HG03575 (cell line): ENCODE measurements around the gene SCGB1C1.
"Not testable (repeated sequence)": the region's sequence is repeated elsewhere in the genome, so short reads cannot be mapped to it uniquely, and the experiment has no call there.

ENCODE experiments used
- ATAC-seq: cut with Tn5 transposase; IDR thresholded peaks from one replicate; pipeline ENCODE4 v1.9.1; 2021; ENCODE audit not compliant: unreplicated experiment, insufficient number of reproducible peaks, low FRiP score; ENCODE audit errors: extremely low read depth

SCGB1C1 gene

DNA sequence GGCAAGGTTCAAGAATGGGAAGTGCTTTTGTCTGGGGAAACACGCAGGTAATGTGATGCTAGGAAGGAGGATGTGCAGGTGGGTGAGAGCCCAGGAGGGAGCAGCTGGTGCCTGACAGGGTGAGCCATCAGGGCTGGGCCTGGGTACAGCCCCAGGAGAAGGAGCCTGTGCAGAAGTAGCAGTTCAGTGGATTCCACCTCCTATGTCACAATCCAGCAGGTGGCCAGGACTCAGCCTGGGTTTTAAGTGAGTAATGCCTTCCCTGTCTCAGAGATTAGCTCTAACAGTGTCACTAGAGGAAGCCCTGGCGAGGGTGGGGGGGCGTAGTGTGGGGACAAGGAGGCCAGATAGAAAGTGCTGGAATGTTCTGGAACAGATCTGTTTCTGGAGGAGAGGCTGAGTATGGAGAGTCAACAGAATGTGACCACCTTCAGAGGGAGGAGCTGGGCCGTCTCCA lies 22.7 kb downstream of the SCGB1C1 start:
- no peak for ATAC-seq

GRCh38 chr11:216081-216974 lies 23.4 kb downstream of the SCGB1C1 start:
- ATAC-seq = no peak

GRCh38 chr11:217704-218103 lies 24.8 kb downstream of the SCGB1C1 start:
- no peak for ATAC-seq

DNA sequence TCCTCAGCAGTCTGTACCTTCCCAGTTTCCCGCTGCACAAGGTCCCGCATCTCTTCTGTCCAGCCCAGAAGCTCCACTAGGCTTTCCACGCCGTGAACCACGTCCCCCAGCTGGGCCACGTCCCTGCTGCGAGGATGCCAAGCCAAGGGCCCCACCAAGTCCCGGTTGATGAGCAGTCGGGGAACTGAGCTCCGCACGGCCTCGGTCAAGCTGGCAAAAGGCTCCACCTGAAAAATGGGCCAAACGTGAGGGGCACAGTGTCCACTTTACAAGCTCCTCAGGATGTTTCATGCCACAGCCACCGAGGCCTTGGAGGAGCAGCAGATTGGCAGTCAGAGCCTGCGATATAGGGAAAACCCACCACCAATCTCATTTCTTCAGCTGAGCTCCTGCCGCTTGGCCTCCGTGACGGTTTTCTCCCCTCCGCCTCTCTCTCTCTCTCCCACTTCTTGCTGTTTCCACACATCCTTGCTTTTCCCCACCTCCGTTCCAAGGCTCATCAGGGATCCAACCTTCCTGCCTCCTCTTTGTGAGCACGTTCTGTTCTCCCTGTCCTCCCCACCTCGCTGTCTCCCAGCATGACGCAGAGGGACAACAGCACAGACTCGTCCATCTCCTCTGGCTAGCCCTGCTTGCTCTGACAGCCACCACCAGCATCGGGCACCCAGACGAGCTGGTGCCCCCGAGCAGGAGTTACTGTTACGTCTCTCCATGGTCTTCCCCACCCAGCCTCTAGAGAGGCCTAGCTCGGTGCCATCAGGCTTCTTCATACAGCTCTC lies 26.1 kb downstream of the SCGB1C1 start:
- ATAC-seq = no peak

DNA sequence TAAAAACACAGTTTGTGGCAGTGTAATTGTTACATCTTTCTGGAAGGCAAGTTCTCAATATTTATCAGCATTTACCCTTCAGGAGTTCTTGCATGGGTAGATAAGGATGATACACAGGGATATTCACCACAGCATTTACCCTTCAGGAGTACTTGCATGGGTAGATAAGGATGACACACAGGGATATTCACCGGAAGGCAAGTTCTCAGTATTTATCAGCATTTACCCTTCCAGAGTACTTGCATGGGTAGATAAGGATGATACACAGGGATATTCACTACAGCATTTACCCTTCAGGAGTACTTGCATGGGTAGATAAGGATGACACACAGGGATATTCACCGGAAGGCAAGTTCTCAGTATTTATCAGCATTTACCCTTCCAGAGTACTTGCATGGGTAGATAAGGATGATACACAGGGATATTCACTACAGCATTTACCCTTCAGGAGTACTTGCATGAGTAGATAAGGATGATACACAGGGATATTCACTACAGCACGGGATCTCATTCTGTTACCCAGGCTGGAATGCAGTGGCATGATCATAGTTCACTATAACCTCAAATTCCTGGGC lies 27.9 kb downstream of the SCGB1C1 start:
- ATAC-seq = not testable (repeated sequence)

- no peak for ATAC-seq
These were observed 28.7 kb downstream of the SCGB1C1 start for GRCh38 chr11:221539-221938.

DNA sequence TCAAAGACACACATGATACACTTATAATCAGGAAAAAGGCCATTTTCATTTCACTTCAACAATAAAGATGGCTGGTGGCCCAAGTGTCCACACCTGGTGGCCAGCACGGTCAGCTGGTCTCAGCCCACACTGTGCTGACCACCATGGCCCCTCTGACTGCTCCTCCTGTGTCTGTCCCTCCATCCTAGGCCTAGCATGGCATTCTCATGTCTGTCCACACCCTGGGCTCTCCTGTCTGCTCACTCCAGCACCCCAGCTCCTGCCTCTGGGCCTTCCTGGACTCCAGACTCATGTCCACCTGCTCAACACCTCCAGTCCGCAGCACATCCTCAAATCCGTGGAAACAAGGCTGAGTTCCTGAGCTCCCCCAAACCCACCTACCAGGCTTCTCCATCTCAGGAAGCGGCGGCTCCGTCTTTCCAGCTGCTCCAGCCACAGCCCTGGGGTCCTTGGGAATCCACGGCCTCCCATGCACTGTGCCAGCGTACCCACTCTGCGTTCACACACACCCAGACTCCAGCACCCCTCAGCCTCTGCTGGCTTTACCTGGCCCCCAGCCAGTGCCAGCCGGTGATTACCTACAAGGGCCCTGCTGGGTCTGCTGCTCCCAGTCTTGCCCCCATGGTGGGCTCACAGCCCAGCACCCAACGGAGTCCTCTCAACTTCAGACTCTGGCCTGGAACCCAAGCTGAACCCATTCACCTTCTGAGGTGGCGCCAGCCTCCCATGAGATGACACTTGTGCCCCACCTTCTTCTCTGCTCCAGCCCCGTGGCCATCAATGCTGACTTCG lies 29.3 kb downstream of the SCGB1C1 start:
- ATAC-seq = no peak

GRCh38 chr11:223026-223789 lies 30.3 kb downstream of the SCGB1C1 start:
- no peak for ATAC-seq

DNA sequence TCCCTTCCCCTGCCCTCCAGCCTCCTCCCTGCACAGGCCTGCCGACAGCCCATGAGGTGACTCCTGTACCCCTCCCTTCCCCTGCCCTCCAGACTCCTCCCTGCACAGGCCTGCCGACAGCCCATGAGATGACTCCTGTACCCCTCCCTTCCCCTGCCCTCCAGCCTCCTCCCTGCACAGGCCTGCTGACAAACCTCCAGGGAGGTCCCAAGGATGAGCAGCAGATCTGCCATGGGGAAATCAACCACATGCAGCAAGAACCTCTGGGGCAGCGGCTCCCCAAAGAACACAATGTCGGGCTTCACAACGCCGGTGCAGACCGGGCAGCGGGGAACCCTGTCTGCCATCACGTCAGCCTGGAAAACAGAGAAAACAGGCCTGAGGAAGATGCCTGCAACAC lies 31.0 kb downstream of the SCGB1C1 start:
- no peak for ATAC-seq

- ATAC-seq = no peak
These were observed 31.5 kb downstream of the SCGB1C1 start for GRCh38 chr11:224424-224823.

GRCh38 chr11:225734-226453 lies 33.0 kb downstream of the SCGB1C1 start:
- no peak for ATAC-seq

- ATAC-seq = no peak
These were observed 35.0 kb downstream of the SCGB1C1 start for GRCh38 chr11:227824-228379.

- no peak for ATAC-seq
These were observed 37.6 kb downstream of the SCGB1C1 start for GRCh38 chr11:230431-230830.

DNA sequence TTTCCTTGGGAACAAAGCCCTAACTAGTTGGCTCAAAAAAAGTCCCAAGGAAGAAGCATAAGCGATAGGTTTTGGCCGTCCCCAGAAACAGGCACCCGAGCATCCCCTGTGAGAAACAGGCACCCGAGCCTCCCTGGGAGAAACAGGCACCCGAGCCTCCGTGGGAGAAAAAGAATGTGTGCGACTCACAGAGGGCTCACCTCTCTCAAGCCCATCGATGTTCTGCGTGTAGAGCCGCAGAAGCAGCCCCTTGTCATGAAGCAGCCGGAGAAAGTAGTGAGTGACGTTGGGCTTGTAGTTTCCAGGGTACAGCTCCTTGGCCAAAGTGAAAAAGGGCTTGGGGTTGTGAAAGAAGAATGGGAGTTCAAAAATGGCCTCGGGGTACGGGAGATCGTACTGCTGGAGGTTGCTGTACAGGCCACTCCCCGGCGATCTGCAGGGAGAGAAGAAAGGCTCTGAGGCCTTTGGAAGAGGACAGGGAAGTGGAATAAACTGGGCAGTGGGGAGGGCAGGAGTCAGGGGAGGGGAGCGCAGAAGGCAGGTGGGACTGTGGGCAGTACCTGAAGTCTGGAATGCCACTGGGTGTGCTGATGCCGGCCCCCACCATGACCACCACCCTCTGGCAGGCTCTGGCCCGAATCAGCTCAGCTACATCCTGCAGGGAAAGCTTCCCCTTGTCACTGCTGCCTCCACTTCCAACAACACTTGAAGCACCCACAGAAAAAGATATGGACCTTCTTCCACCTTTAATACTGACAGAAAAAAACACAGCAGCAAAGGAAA lies 40.1 kb downstream of the SCGB1C1 start:
- ATAC-seq = no peak

- no peak for ATAC-seq
These were observed 42.3 kb downstream of the SCGB1C1 start for GRCh38 chr11:235180-235579.

DNA sequence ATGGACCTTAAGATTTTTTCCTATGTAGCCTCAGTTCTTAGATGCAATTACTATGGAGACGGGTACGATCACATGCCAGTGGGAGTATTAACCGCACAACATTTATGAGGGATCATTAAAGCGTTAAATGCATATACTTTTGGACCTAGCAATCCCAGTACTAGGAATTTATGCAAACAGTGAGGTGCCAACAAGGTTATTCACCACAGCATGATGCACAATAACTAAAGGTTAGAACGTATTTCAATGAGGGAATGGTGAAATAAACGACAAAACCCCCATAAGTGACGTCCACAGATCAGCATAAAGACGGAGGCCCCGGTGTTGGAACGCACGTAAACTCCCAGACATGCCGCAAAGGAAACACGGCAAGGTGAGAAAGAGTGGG lies 42.7 kb downstream of the SCGB1C1 start:
- ATAC-seq = no peak
